Neural progenitor cell (in vitro differentiated cells): ENCODE results near the gene SSX2IP. TPM values are rescaled to one million over a fixed set of nuclear protein-coding genes. Genes with fewer than 3 reads are reported as not detected.
A peak's percentile ranks its signal among the peaks of the same experiment; 100 is the strongest.
"Not testable (repeated sequence)": the region's sequence is repeated elsewhere in the genome, so short reads cannot be mapped to it uniquely, and the experiment has no call there.

Source experiments
- DNase-seq: peaks from one replicate; pipeline ENCODE4 v3.0.0-alpha.2; 2016; ENCODE audit warnings: low spot score
- H2AFZ ChIP-seq: fragments of 200-600 bp; sonication (generic); replicated peaks from 2 replicates; pipeline ENCODE4 v1.6.1; 2016; ENCODE audit warnings: antibody characterized with exemption
- H3F3A ChIP-seq: fragments of 200-600 bp; sonication (generic); 2 replicates; pipeline ENCODE4 v1.6.1; 2016; ENCODE audit warnings: antibody characterized with exemption, low read depth
- H3K27ac ChIP-seq: fragments of 200-600 bp; sonication (generic); 2 replicates; pipeline ENCODE4 v1.5.1; 2016; ENCODE audit warnings: mild to moderate bottlenecking
- H3K27me3 ChIP-seq: fragments of 200-600 bp; sonication (generic); 2 replicates; pipeline ENCODE4 v1.6.1; 2016; ENCODE audit warnings: mild to moderate bottlenecking, moderate library complexity
- H3K36me3 ChIP-seq: fragments of 200-600 bp; sonication (generic); 2 replicates; pipeline ENCODE4 v1.5.1; 2016
- H3K4me1 ChIP-seq: fragments of 200-600 bp; sonication (generic); 2 replicates; pipeline ENCODE4 v1.6.1; 2016; ENCODE audit warnings: mixed run types
- H3K4me2 ChIP-seq: fragments of 200-600 bp; sonication (generic); 2 replicates; pipeline ENCODE4 v1.6.1; 2016
- H3K4me3 ChIP-seq: fragments of 200-600 bp; sonication (generic); 2 replicates; pipeline ENCODE4 v1.5.1; 2016
- H3K79me2 ChIP-seq: fragments of 200-600 bp; sonication (generic); 2 replicates; pipeline ENCODE4 v1.6.1; 2016; ENCODE audit warnings: low read depth
- H3K9ac ChIP-seq: fragments of 200-600 bp; sonication (generic); 2 replicates; pipeline ENCODE4 v1.6.1; 2016
- H3K9me3 ChIP-seq: fragments of 200-600 bp; sonication (generic); 2 replicates; pipeline ENCODE4 v1.5.1; 2016; ENCODE audit warnings: low read depth
- H4K20me1 ChIP-seq: fragments of 200-600 bp; sonication (generic); 2 replicates; pipeline ENCODE4 v1.6.1; 2016; ENCODE audit warnings: low read depth
- H3K27ac Mint-ChIP-seq: 3 replicates; pipeline ENCODE4 v1.8.0; 2021; ENCODE audit warnings: mixed read lengths
- H3K27me3 Mint-ChIP-seq: 2 replicates; pipeline ENCODE4 v1.8.0; 2022; ENCODE audit warnings: low read depth, mild to moderate bottlenecking, inconsistent platforms, moderate library complexity, mixed read lengths; ENCODE audit not compliant: insufficient read depth
- H3K36me3 Mint-ChIP-seq: 3 replicates; pipeline ENCODE4 v1.8.0; 2021; ENCODE audit warnings: mixed read lengths
- H3K4me1 Mint-ChIP-seq: 3 replicates; pipeline ENCODE4 v1.8.0; 2021; ENCODE audit warnings: mixed read lengths
- H3K4me3 Mint-ChIP-seq: 3 replicates; pipeline ENCODE4 v1.8.0; 2021; ENCODE audit warnings: mild to moderate bottlenecking, moderate library complexity, mixed read lengths
- H3K9me3 Mint-ChIP-seq: 3 replicates; pipeline ENCODE4 v1.8.0; 2020; ENCODE audit warnings: mixed read lengths
- CTCF ChIP-seq: fragments of 200-600 bp; sonication (generic); IDR thresholded peaks from 2 replicates; pipeline ENCODE4 v1.5.1; 2017; ENCODE audit warnings: antibody characterized with exemption, mild to moderate bottlenecking
- EZH2 ChIP-seq: fragments of 200-600 bp; sonication (generic); IDR thresholded peaks from 2 replicates; pipeline ENCODE4 v1.6.1; 2017; ENCODE audit warnings: antibody characterized with exemption, mild to moderate bottlenecking, moderate library complexity
- EZH2phosphoT487 ChIP-seq: fragments of 200-600 bp; sonication (generic); IDR thresholded peaks from 2 replicates; pipeline ENCODE4 v1.6.1; 2017; ENCODE audit warnings: antibody characterized with exemption
- total RNA-seq: library from RNA; depleted of rRNA; stranded (reverse); fragments of >200 nt; gene quantifications from 2 replicates; pipeline ENCODE4 v1.2.3, GENCODE V29; 2015; ENCODE audit warnings: low replicate concordance

SSX2IP gene
- total RNA-seq, 1 donor from 2014 or later, result 54.1 TPM

DNA sequence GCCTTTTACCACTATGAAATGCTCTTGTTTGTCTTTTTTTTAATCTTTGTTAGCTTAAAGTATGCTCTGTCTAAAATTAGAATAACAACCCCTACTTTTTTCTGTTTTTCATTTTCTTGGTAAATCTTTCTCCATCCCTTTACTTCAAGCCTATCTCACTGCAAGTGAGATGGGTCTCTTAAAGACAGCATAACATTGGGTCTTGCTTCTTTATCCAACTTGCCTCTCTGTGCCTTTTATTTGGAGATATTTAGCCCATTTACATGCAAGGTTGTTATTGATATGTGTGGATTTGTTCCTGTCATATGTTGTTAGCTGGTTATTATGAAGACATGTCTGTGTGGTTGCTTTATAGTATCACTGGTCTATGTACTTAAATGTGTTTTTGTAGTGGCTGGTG is 41.3 kb upstream of the SSX2IP start:
- H3K4me3 ChIP-seq, result no peak overlapping the region
- H3K27ac Mint-ChIP-seq, result no peak overlapping the region
- DNase-seq, result no peak
- peaks cover 24% of the 10 kb centered on the region for H3K9me3 Mint-ChIP-seq
- peaks cover 3% of the 10 kb centered on the region for H3K36me3 Mint-ChIP-seq
- no peak overlapping the region for H3K9ac ChIP-seq
- no peaks in the 10 kb centered on the region for H3K36me3 ChIP-seq
- H3K9me3 ChIP-seq, result no peaks in the 10 kb centered on the region
- no peak overlapping the region for H3K27ac ChIP-seq
- no peaks in the 10 kb centered on the region for H3K79me2 ChIP-seq
- H3K27me3 Mint-ChIP-seq, result no peaks in the 10 kb centered on the region
- TF ChIP-seq EZH2, result no peak
- no peak for TF ChIP-seq EZH2phosphoT487
- TF ChIP-seq CTCF, result no peak
- H3K27me3 ChIP-seq, result no peaks in the 10 kb centered on the region
- H4K20me1 ChIP-seq, result no peaks in the 10 kb centered on the region
- H3K4me1 Mint-ChIP-seq, result no peaks in the 10 kb centered on the region
- H2AFZ ChIP-seq, result no peak overlapping the region
- no peaks in the 10 kb centered on the region for H3K4me1 ChIP-seq
- H3K4me3 Mint-ChIP-seq, result no peak overlapping the region
- H3F3A ChIP-seq, result no peaks in the 10 kb centered on the region
- no peak overlapping the region for H3K4me2 ChIP-seq

GRCh38 chr1:84727711-84728110 is 37.5 kb upstream of the SSX2IP start:
- not testable (repeated sequence) for H3K36me3 ChIP-seq, H3K4me3 ChIP-seq, H2AFZ ChIP-seq, H3K9me3 ChIP-seq, DNase-seq, H3K4me1 Mint-ChIP-seq, H3K4me2 ChIP-seq, H3K79me2 ChIP-seq, H3K36me3 Mint-ChIP-seq, H3K27me3 Mint-ChIP-seq, H4K20me1 ChIP-seq, H3K27ac ChIP-seq, H3K4me3 Mint-ChIP-seq, H3K9ac ChIP-seq, H3K27me3 ChIP-seq, H3K4me1 ChIP-seq, H3K27ac Mint-ChIP-seq, H3F3A ChIP-seq
- H3K9me3 Mint-ChIP-seq, result peaks cover 22% of the 10 kb centered on the region

DNA sequence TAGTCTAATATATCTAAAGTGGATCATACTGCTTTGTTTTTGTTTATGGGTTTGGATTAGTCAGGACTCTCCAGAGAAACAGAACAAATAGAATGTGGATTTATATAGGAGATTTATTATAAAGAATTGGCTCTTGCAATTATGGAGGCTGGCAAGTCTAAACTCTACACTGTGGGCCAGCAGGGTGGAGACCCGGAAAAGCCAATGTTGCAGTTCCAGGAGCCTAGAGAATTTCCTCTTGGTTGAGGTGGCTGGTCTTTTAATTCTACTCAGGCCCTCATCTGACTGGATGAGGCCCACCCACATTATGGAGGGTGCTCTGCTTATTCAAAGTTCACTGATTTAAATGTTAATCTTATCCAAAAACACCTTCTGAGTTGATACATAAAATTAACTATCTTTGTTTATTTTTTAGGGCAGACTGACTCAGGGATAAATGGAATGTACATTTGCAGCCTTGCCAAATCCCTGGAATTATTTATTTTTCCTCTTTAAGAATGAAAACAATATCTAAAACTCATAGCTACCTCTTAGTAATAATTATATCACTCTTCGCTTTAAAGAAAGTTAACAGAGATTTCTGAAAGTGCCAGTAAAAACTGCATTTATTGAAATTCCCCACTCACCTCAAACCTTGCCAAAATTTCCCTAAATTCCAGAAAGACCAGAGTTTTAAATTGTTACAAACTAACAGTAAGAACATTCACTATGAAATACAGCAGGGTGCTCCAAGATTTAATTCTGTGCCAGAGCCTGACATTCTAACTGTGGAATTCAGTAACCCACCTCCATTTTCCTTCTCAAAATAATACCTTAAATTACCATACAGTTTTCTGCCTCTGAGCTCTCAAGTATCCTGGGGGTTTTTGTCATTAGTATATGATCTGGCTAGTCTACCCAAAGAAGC is 36.6 kb upstream of the SSX2IP start:
- Histone ChIP-seq H3K4me3 (no peak overlapping the region), H3K36me3 (no peaks in the 10 kb centered on the region), H3F3A (no peaks in the 10 kb centered on the region), H3K9ac (no peak overlapping the region), H3K4me1 (no peaks in the 10 kb centered on the region), H3K27me3 (no peaks in the 10 kb centered on the region), H3K79me2 (no peaks in the 10 kb centered on the region), H3K27ac (no peak overlapping the region), H2AFZ (no peak overlapping the region), H4K20me1 (no peaks in the 10 kb centered on the region), H3K9me3 (no peaks in the 10 kb centered on the region), H3K4me2 (no peak overlapping the region)
- DNase-seq, result no peak
- Mint-ChIP-seq H3K4me1 (no peaks in the 10 kb centered on the region), H3K4me3 (no peak overlapping the region), H3K36me3 (peaks cover 3% of the 10 kb centered on the region), H3K9me3 (peaks cover 18% of the 10 kb centered on the region), H3K27ac (no peak overlapping the region), H3K27me3 (no peaks in the 10 kb centered on the region)
- no peak for TF ChIP-seq EZH2
- no peak for TF ChIP-seq CTCF
- no peak for TF ChIP-seq EZH2phosphoT487

DNA sequence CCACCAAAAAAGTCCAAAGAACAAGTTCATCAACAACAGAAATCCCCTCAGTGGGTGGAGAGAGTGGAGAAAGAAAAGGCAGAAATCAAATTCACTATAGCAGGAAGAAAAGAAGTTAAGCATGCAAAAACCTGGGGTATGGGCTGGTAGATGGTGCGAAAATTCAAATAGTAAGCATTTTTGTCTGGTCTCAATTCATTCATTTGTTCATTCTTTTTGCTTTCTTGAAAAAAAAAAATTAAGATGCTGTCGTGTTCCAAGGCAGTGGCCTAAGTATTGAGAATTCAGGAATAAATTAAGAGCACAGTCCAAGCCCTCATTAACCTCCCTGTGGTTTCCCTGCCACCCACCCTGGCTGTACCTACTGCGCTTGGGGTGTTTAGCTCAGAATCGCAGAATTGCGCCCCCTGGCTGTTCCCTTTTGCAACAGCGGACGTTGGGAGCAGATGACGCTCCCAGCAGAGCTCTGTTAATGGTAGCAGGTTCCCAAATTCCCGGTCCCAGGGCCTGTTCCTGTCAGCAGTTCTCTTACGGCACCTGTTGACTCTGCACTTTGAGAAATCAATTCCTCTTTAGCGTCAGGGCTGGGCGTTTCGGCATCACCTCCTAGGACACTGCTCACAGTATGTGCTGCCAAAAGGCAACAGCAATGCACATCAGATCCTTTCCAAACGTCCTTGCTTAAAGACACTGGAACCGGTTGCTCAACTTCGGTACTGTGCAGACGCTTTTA is 34.0 kb upstream of the SSX2IP start:
- Histone ChIP-seq H2AFZ (peak overlapping the region; percentile 89), H3K27me3 (no peaks in the 10 kb centered on the region), H3K9me3 (no peaks in the 10 kb centered on the region), H4K20me1 (no peaks in the 10 kb centered on the region), H3K4me1 (peaks cover 20% of the 10 kb centered on the region), H3K36me3 (no peaks in the 10 kb centered on the region), H3K79me2 (no peaks in the 10 kb centered on the region), H3K4me2 (no peak overlapping the region), H3K27ac (no peak overlapping the region), H3K9ac (no peak overlapping the region), H3K4me3 (no peak overlapping the region), H3F3A (no peaks in the 10 kb centered on the region)
- no peak overlapping the region for H3K27ac Mint-ChIP-seq
- TF ChIP-seq CTCF (peak; percentile 65), EZH2phosphoT487 (no peak)
- no peak overlapping the region for H3K4me3 Mint-ChIP-seq
- H3K9me3 Mint-ChIP-seq, result peaks cover 2% of the 10 kb centered on the region
- H3K36me3 Mint-ChIP-seq, result no peaks in the 10 kb centered on the region
- H3K4me1 Mint-ChIP-seq, result peaks cover 20% of the 10 kb centered on the region
- DNase-seq, result peak; percentile 54
- H3K27me3 Mint-ChIP-seq, result no peaks in the 10 kb centered on the region
